Activated naive CD4-positive, alpha-beta T cell treated with anti-CD3 and anti-CD28 coated beads for 36 hours (primary cell): ENCODE measurements around the gene NGRN. TPM values are rescaled to one million over a fixed set of nuclear protein-coding genes. Genes with fewer than 3 reads are reported as not detected.
"Not testable (repeated sequence)": the region's sequence is repeated elsewhere in the genome, so short reads cannot be mapped to it uniquely, and the experiment has no call there.

ENCODE experiments used
- CTCF ChIA-PET: fragments of 350-600 bp; sonication (Branson Sonifier 250); formaldehyde crosslinking; loops from one replicate; lab custom pipeline; 2021; ENCODE audit warnings: antibody characterized with exemption; lab: Charles Lee
- DNase-seq: peaks from one replicate; pipeline ENCODE4 v3.0.0-alpha.2; 2020
- H3K27ac Mint-ChIP-seq: one replicate; pipeline ENCODE4 v1.8.0; 2021; ENCODE audit warnings: mild to moderate bottlenecking, mixed read lengths
- H3K27me3 Mint-ChIP-seq: one replicate; pipeline ENCODE4 v1.8.0; 2021; ENCODE audit warnings: low read depth, mixed read lengths
- H3K36me3 Mint-ChIP-seq: one replicate; pipeline ENCODE4 v1.8.0; 2021; ENCODE audit warnings: low read depth, mixed read lengths
- H3K4me1 Mint-ChIP-seq: one replicate; pipeline ENCODE4 v1.8.0; 2021; ENCODE audit warnings: low read depth, mixed read lengths
- H3K4me3 Mint-ChIP-seq: one replicate; pipeline ENCODE4 v1.8.0; 2021; ENCODE audit warnings: mild to moderate bottlenecking, moderate library complexity, mixed read lengths
- H3K9me3 Mint-ChIP-seq: one replicate; pipeline ENCODE4 v1.8.0; 2021; ENCODE audit warnings: mixed read lengths
- intact Hi-C: fragments of 100-400 bp; cut with micrococcal nuclease; formaldehyde crosslinking; loops from one replicate; pipeline ENCODE4 v1.15.1; 2023
- total RNA-seq, 2 experiments: library from RNA; stranded (reverse); gene quantifications; one replicate each; pipeline ENCODE4 v1.2.3, GENCODE V29; 2021

The NGRN gene
- total RNA-seq, 2 experiments from 2014 or later = 30.7 to 31.0 TPM

GRCh38 chr15:90266061-90266431 is 574 bp downstream of the NGRN start:
- H3K4me3 Mint-ChIP-seq = peak overlapping the region; percentile 83
- CTCF ChIA-PET = no interaction called here
- H3K36me3 Mint-ChIP-seq = peaks cover 23% of the 10 kb centered on the region
- peak; percentile 73 for DNase-seq
- peaks cover 39% of the 10 kb centered on the region for H3K4me1 Mint-ChIP-seq
- H3K27ac Mint-ChIP-seq = peak overlapping the region; percentile 96
- no peaks in the 10 kb centered on the region for H3K27me3 Mint-ChIP-seq
- H3K9me3 Mint-ChIP-seq = no peaks in the 10 kb centered on the region
- intact Hi-C loops = loop anchor here (5.0 to 10.0 kb wide), 2 partner anchors 264 to 371 kb away; partner anchors contain the start of genes AP3S2 and ZNF710

- peak overlapping the region; percentile 83 for H3K4me3 Mint-ChIP-seq
- peak; percentile 52 for DNase-seq
- H3K27me3 Mint-ChIP-seq = no peaks in the 10 kb centered on the region
- peaks cover 24% of the 10 kb centered on the region for H3K36me3 Mint-ChIP-seq
- H3K9me3 Mint-ChIP-seq = no peaks in the 10 kb centered on the region
- CTCF ChIA-PET = interaction anchor here (0.7 kb wide), 1 partner anchor 65 kb away, joined by 3 read pairs; the partner anchor contains the start of gene SEMA4B
- intact Hi-C loops = loop anchor here (5.0 to 10.0 kb wide), 2 partner anchors 264 to 372 kb away; partner anchors contain the start of genes AP3S2 and ZNF710
- H3K27ac Mint-ChIP-seq = peak overlapping the region; percentile 96
- peaks cover 43% of the 10 kb centered on the region for H3K4me1 Mint-ChIP-seq
Measured at GRCh38 chr15:90266485-90266884, 1.0 kb downstream of the NGRN start.

GRCh38 chr15:90268415-90268814 is 2.9 kb downstream of the NGRN start:
- Mint-ChIP-seq H3K4me1 (peaks cover 57% of the 10 kb centered on the region), H3K36me3 (peaks cover 33% of the 10 kb centered on the region)
- intact Hi-C loops = loop anchor here (5.0 to 10.0 kb wide), 2 partner anchors 266 to 374 kb away; partner anchors contain the start of genes AP3S2 and ZNF710

GRCh38 chr15:90270502-90271150 is 5.2 kb downstream of the NGRN start:
- no peak for DNase-seq
- H3K4me1 Mint-ChIP-seq = peaks cover 51% of the 10 kb centered on the region
- H3K27ac Mint-ChIP-seq = peak overlapping the region; percentile 38
- H3K27me3 Mint-ChIP-seq = no peaks in the 10 kb centered on the region
- peaks cover 39% of the 10 kb centered on the region for H3K36me3 Mint-ChIP-seq
- CTCF ChIA-PET = interaction anchor here (0.9 to 2.2 kb wide), 2 partner anchors 23 to 128 kb away, joined by 3 to 6 read pairs; no protein-coding TSS in a partner anchor
- no peak overlapping the region for H3K4me3 Mint-ChIP-seq
- H3K9me3 Mint-ChIP-seq = no peaks in the 10 kb centered on the region
- intact Hi-C loops = no loop called here

More at GRCh38 chr15:90268415-90268814, 2.9 kb downstream of the NGRN start:
- DNase-seq = no peak
- Mint-ChIP-seq H3K9me3 (no peaks in the 10 kb centered on the region), H3K27me3 (no peaks in the 10 kb centered on the region), H3K4me3 (peak overlapping the region; percentile 33), H3K27ac (peak overlapping the region; percentile 42)
- CTCF ChIA-PET = interaction anchor here (0.5 to 1.3 kb wide), 3 partner anchors 36 to 374 kb away, joined by 3 to 5 read pairs (median 4); no protein-coding TSS in a partner anchor

- Mint-ChIP-seq H3K36me3 (peaks cover 36% of the 10 kb centered on the region), H3K27ac (peak overlapping the region; percentile 66), H3K4me3 (no peak overlapping the region), H3K27me3 (no peaks in the 10 kb centered on the region), H3K4me1 (peaks cover 50% of the 10 kb centered on the region), H3K9me3 (no peaks in the 10 kb centered on the region)
- intact Hi-C loops = no loop called here
- no peak for DNase-seq
- CTCF ChIA-PET = interaction anchor here (0.5 to 2.2 kb wide), 2 partner anchors 22 to 116 kb away, joined by 3 to 6 read pairs; no protein-coding TSS in a partner anchor
Measured at GRCh38 chr15:90271459-90272166, 6.1 kb downstream of the NGRN start.

GRCh38 chr15:90278467-90278866 is 13.0 kb downstream of the NGRN start:
- H3K4me3 Mint-ChIP-seq, H3K9me3 Mint-ChIP-seq, H3K27me3 Mint-ChIP-seq, H3K27ac Mint-ChIP-seq, H3K4me1 Mint-ChIP-seq, CTCF ChIA-PET, DNase-seq, intact Hi-C loops: not testable (repeated sequence)
- H3K36me3 Mint-ChIP-seq = peaks cover 10% of the 10 kb centered on the region

GRCh38 chr15:90280743-90281142 is 15.3 kb downstream of the NGRN start:
- not testable (repeated sequence) for H3K4me1 Mint-ChIP-seq, H3K4me3 Mint-ChIP-seq, H3K27me3 Mint-ChIP-seq, H3K27ac Mint-ChIP-seq, H3K9me3 Mint-ChIP-seq, H3K36me3 Mint-ChIP-seq, DNase-seq
- CTCF ChIA-PET = interaction anchor here (0.6 to 0.8 kb wide), 2 partner anchors 21 to 22 kb away, joined by 3 read pairs; no protein-coding TSS in a partner anchor
- intact Hi-C loops = loop anchor here (10.0 kb wide), 1 partner anchor 516 kb away; no protein-coding TSS in a partner anchor

GRCh38 chr15:90281637-90282036 is 16.2 kb downstream of the NGRN start:
- H3K27me3 Mint-ChIP-seq, DNase-seq, H3K4me3 Mint-ChIP-seq, H3K4me1 Mint-ChIP-seq, H3K9me3 Mint-ChIP-seq, H3K27ac Mint-ChIP-seq, H3K36me3 Mint-ChIP-seq: not testable (repeated sequence)
- CTCF ChIA-PET = interaction anchor here (0.6 to 1.8 kb wide), 2 partner anchors 11 to 138 kb away, joined by 3 to 6 read pairs; no protein-coding TSS in a partner anchor
- intact Hi-C loops = loop anchor here (10.0 kb wide), 1 partner anchor 517 kb away; no protein-coding TSS in a partner anchor

- peak; percentile 62 for DNase-seq
- Mint-ChIP-seq H3K4me1 (no peaks in the 10 kb centered on the region), H3K27ac (no peak overlapping the region), H3K36me3 (no peaks in the 10 kb centered on the region), H3K27me3 (no peaks in the 10 kb centered on the region), H3K9me3 (no peaks in the 10 kb centered on the region), H3K4me3 (no peak overlapping the region)
- CTCF ChIA-PET = interaction anchor here (0.6 to 1.4 kb wide), 10 partner anchors 12 to 605 kb away, joined by 3 to 4 read pairs (median 3); no protein-coding TSS in a partner anchor
- intact Hi-C loops = loop anchor here (1.0 to 10.0 kb wide), 3 partner anchors 53 to 522 kb away; partner anchors contain the start of gene CIB1
Measured at GRCh38 chr15:90286678-90287077, 21.2 kb downstream of the NGRN start.

- CTCF ChIA-PET = interaction anchor here (0.6 to 1.4 kb wide), 8 partner anchors 11 to 605 kb away, joined by 3 to 4 read pairs (median 3); no protein-coding TSS in a partner anchor
- no peaks in the 10 kb centered on the region for H3K9me3 Mint-ChIP-seq
- no peak overlapping the region for H3K4me3 Mint-ChIP-seq
- H3K27me3 Mint-ChIP-seq = no peaks in the 10 kb centered on the region
- intact Hi-C loops = loop anchor here (10.0 kb wide), 1 partner anchor 522 kb away; no protein-coding TSS in a partner anchor
- no peaks in the 10 kb centered on the region for H3K36me3 Mint-ChIP-seq
- no peak overlapping the region for H3K27ac Mint-ChIP-seq
- no peak for DNase-seq
- no peaks in the 10 kb centered on the region for H3K4me1 Mint-ChIP-seq
Measured at GRCh38 chr15:90287101-90287500, 21.6 kb downstream of the NGRN start.

GRCh38 chr15:90287946-90288345 is 22.5 kb downstream of the NGRN start:
- Mint-ChIP-seq H3K36me3 (no peaks in the 10 kb centered on the region), H3K4me1 (no peaks in the 10 kb centered on the region), H3K9me3 (no peaks in the 10 kb centered on the region), H3K27me3 (no peaks in the 10 kb centered on the region), H3K4me3 (no peak overlapping the region), H3K27ac (no peak overlapping the region)
- CTCF ChIA-PET = interaction anchor here (0.7 to 1.0 kb wide), 2 partner anchors 145 to 185 kb away, joined by 3 to 4 read pairs; no protein-coding TSS in a partner anchor
- no peak for DNase-seq
- intact Hi-C loops = loop anchor here (10.0 kb wide), 1 partner anchor 523 kb away; no protein-coding TSS in a partner anchor
